Hepatic stellate cell (primary cell): ENCODE data around the gene EBF3.

ENCODE experiments used
- DNase-seq: peaks from one replicate; pipeline ENCODE4 v3.0.0; 2011; ENCODE audit warnings: low spot score

The EBF3 gene

GRCh38 chr10:129850790-129851189, 113.3 kb downstream of the EBF3 start:
- no peak for DNase-seq

GRCh38 chr10:129850316-129850715, 113.8 kb downstream of the EBF3 start:
- DNase-seq: no peak

DNA sequence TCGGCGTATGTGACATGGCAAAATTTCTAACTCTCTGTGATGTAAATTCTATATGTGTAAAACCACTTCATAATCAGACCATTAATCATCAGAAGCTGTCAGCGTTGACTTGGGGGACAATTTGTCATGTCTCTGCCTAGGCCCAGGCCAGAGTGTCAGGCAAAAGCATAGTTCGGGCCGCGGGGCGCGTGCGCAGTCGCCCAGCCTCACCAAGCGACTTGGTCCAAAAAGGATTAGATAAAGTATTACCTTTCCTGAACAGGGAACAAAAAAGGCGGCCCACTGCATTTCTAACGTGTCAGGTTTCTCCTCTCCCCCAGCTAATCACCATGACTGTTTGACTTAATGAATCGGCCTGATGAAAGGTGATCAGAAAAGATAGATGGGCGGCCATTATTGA, 114.2 kb downstream of the EBF3 start:
- DNase-seq: no peak

- DNase-seq: no peak
These were observed 114.7 kb downstream of the EBF3 start for GRCh38 chr10:129849452-129849750.

DNA sequence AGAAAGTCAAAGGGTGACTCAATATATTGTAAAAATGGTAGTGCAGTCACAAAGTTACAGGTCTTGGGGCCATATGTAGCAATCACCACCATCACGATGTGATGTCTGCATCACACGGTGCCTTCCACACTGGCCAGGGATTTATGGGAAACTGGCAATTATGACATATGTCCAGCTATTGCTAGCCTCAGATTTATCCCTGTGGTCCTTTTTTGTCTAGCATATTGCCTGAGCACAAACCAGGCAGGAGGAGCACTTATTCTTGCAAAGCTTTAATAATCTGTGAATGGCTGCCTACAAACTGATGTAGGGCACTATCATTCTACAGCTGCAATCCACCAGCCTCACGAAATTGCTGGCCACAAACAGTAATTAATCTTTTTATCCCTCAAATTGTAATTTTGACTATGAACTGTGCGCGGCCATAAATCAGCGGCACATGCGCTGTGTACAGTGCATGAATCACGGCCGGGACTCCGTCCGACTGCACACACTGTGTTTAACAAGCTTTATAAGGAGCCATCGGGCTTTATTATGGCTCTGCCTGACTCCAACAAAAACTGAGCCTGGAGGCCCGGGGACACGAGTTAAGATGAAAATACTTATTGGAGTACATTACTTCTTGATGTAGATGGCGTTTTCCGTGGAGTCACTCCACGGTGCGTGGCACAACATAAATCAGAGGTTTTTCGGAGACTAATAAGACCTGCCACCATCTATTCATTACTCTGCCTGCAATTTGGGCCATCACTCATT, 115.2 kb downstream of the EBF3 start:
- no peak for DNase-seq

DNA sequence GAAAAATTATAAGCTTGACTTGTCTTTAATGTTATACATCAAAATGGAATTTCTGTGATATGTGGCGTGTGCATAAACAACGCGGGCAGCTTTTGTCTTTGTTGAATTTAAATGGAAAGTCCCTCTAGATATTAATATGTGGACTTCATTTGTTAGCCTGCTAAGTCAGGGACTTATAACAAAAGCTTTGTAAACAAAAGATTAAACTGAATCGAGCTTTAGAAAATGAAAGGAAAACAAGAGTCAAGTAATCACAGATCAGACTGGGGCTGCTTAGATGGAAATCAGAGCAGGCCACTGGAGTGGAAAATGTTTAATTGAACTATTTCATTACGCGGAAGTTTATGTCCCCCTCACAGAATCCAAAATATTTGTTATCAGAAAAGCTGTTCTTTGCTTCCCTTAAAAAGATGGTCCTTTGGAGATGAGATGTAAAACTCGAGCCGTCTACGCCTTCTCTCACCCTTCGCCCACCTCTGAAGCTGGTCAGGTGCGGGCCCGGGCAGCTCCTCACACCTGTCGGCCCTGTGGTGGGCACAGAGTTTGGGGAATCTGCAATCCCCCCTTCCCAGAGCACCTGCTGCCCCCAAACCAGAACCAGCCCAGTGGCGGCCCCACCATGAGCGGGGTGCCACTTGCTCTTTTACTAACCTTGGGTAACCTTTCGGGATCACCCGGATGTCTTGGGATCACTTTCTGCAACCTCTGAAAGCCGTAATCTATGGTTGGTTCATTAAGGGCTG, 116.2 kb downstream of the EBF3 start:
- no peak for DNase-seq

DNA sequence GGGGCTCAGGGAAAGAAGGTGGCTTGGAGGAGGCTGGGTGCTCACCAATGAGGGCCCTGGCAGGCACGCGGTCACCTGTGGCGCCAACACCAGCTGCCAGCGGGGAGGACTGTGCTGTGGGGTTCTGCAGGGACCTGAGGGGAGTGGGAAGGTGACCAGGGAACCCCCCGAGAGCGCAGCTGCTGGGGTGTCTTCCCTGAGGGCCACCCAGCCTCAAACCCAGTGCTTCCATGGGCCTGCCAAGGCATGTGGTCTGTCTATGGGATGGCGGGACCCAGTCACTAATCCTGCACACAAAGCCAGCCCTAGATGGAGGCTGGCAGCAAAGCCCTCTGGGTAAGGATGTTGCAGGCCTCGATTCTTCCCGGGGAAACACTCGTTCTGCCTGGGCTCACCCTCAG, 117.1 kb downstream of the EBF3 start:
- DNase-seq: no peak

DNA sequence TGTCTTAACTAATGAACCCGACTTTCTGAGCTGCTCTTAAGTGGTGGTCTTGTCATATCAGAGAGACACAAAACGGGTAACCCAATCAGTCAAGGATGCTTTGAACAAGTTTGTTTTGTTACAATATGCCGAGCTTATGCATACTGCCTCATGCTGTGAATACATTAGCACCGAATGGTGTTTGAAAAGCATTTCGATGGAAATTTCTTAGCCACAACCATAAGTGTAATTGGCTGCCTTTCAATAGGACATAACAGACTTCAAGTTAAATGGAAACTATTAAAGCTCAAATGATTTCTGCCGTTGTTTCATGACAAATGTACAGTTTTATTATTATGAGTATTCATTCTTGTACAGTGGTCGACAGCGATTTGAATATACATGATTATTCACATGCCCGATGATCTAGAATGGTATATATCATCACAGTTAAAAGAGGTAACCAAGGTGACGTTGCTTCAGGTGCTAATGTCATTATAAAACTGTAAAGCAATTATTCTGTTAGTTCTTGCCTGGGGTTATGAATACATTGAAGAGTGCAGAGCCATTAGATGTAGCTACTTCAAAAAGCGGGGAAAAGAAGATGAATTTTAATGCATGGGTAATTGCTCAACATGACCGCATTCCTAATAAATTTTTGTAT, 118.8 kb downstream of the EBF3 start:
- no peak for DNase-seq

DNA sequence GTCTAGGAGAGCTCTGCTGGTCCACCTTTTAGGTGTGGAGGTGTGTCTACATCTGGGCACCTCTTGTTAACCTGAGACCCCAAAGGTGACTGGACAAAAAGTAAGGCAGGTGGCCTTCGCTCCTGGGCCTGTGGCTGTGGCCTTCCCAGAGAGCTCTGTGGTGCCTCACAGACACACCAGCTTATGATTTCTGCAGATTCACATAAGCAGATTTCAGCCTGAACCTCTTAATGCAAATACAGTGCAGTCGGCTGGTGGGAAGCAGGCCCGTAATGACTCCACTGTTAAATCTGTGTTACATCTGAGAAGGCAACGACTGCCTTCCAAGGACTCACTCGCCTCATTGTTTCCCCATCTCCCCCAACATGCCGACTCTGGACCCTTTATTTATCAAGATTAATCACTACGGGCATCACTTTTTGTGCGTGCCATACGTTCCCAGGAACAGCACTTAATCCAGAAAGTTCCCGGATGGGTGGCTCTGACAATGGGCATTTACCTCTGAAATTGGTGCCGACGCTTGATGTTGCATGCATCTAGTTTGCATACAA, 119.8 kb downstream of the EBF3 start:
- no peak for DNase-seq

DNA sequence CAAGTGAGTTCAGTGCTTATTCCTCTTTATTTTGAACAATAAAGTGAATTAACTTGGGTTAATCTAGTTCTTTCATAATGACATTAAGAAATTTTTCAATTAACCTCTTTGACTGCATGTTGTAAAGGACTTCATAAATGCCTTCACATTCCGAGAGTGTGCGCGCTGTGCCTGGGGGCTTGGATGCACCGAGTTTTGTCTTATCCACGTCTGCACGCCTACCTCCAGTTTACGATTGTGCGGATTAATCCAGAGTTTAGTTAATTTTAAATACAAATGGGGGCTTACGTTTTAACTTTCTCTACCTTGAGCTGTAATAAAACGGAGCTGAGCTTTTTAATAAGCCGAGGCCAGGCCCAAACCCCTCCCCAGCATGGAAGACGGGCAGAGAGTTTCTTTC, 120.4 kb downstream of the EBF3 start:
- DNase-seq: no peak

- no peak for DNase-seq
These were observed 120.9 kb downstream of the EBF3 start for GRCh38 chr10:129843131-129843541.

DNA sequence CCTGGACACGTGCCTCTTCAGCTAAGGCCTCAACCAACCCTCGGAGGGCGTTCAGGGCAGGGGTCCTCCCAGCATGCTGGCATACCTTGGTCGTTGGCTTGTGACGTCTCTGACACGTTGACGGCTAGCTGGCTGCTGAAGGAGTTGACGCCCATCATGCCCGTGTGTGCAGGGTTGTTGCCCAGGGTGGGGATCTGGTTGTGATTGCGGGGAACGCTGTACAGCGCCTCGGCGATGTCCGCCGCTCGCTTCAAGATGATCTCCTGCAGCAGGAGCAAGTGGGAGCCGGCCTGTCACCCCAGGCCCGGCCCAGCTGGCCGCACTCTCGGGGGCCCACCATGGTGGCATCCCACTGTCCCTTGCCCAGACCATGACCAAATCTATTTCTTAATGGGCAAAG, 122.0 kb downstream of the EBF3 start:
- no peak for DNase-seq

DNA sequence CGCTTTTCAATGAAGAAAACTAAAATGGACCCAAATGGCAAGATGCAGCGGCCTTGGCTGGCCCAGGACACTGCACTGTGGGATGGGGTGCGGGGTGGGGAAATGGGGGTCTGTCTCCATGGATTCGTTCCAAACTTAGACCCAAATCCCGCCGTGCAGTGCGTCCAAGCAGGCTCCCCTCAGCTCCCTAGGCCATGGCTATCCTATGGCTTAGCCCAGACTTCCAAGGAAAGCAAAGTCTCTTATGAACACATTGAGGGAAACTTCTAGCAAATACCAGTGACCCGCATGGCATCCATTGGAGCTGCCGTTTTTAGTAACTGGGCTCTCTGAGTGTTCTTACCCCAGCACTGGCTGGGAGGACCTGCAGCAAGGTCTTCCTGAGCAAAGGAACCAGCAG, 122.5 kb downstream of the EBF3 start:
- DNase-seq: no peak

DNA sequence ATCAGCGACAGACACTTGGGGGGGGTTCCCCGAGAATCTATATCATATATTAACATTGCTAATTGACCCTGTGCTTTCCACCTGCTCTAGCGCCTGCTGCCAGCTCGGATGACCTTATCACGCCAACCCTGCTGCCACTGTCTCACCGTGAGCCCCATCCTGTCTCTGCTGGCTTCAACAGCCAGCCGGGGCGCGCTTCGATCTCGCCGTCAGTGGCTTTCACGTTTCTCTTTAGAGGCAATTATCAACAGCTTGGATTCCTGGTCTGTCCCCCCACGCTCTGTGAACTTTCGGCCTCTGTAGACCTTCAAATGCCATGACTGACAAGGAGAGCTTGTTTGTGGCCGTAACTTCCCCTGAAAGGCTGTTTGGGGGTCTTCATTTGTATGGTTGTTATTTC, 123.0 kb downstream of the EBF3 start:
- no peak for DNase-seq

- no peak for DNase-seq
These were observed 123.9 kb downstream of the EBF3 start for GRCh38 chr10:129840196-129840590.

- no peak for DNase-seq
These were observed 124.5 kb downstream of the EBF3 start for GRCh38 chr10:129839285-129840195.

GRCh38 chr10:129838794-129839193, 125.3 kb downstream of the EBF3 start:
- no peak for DNase-seq

DNA sequence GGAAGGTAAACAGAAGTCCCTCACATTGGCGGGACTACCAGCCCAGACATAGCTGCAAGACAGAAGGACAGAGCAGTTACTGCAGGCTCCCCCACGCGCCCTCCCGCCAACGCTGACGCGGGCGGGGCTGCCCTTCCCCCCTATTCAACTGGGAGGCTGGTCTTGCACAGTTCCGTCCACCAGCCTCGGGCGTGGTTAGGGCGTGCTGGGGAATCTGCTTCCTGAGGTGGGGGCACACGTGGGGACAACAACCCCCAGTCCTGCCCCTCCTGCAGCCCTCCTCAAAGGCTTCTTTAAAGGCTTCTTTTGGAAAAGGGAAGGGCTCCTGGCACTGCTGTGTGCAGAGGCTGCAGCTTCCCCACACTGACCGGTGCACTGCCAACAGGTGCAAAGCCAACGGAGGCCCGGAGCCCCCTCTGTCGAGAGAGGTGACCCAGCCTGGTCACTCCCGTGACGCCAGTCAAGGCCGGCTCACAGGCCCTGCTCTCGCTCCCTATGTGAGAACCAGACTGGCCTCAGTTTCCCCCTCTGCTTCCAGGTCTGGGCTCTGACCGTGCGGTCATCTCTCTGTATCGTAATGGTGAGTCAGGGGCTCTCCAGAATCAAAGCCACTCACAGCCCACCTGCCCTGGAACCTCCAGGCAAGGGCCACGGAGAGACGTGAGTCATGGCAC, 126.0 kb downstream of the EBF3 start:
- no peak for DNase-seq

GRCh38 chr10:129836253-129836652, 127.8 kb downstream of the EBF3 start:
- no peak for DNase-seq

GRCh38 chr10:129833994-129834739, 129.9 kb downstream of the EBF3 start:
- no peak for DNase-seq

- DNase-seq: no peak
These were observed 130.6 kb downstream of the EBF3 start for GRCh38 chr10:129833468-129833950.
